GM13976 (cell line): Measurements from ENCODE around the gene PSMC3.

Source experiments
- DNase-seq: peaks from one replicate; pipeline ENCODE4 v3.0.0; 2012; ENCODE audit warnings: low spot score
- CTCF ChIP-seq: IDR thresholded peaks from 2 replicates; pipeline ENCODE4 v1.5.1; 2012; ENCODE audit warnings: borderline replicate concordance, mild to moderate bottlenecking; ENCODE audit not compliant: insufficient read depth; ENCODE audit errors: extremely low read depth, missing control alignments, control extremely low read depth
- in situ Hi-C: fragments of 300-500 bp; cut with MboI; formaldehyde crosslinking; loops from one replicate; pipeline ENCODE4 v1.12.0; 2022; ENCODE audit warnings: low sequenced_read_pairs, mixed read lengths, inconsistent platforms; ENCODE audit not compliant: unreplicated experiment

The PSMC3 gene

GRCh38 chr11:47395223-47396048 lies 30.8 kb downstream of the PSMC3 start:
- in situ Hi-C loops, result no loop called here
- no peak for TF ChIP-seq CTCF
- no peak for DNase-seq

DNA sequence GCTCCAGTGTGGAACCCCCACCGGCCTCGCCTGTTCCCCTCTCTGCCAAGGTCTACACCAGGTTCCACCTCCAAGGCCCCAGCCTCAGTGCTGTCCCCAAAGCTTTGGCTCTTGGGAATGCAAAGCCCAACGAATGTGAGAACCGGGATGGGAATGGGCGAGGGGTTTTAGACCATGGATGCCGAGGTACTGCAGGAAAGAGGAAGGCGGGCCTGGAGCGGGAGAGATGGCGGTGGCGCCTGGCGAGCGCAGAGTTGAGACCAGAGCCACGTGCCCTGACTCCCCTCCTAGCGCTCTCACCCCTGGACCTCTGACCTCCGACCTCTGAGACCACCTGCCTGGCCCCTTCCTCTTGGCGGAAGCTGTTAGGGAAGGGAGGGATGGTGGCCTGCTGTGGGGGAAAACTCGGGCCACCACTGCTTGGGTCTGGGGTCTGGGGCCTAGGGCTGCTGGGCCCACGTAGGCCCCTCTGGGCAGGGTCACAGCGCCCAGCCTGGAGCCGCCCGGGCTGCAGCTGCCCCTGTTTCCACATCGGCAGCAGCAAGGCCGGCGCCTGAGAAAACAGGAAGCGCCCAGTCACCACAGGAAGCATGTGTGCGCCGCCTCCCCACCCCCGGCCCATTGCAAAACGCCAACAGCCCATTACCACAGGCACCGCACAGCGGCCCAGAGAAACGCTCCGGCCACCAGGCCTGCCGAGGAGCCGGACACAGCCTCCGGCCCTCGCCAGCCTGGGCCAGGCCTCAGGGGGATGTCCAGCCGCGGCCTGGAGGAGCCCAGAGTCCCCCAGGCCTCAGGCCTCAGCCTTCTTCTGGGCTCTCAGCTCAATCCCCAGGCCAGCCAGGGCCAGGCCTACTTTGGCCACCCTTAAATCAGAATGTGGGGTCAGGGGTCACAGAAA lies 31.7 kb downstream of the PSMC3 start:
- DNase-seq, result peak; percentile 91
- in situ Hi-C loops, result no loop called here
- TF ChIP-seq CTCF, result no peak

DNA sequence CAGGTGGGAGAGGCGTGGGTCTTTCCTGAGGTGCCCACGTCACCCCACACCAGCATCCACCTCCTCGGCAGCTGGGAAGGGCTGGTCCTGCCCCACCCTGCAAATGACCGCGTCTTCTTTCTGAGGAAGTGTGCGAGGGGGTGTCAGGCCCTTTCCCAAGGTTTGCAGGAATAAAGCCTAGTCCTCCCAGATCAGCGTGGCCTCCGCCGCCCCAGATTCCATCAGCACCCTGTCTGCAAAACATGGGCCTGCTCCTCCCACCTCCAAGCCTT lies 32.3 kb downstream of the PSMC3 start:
- in situ Hi-C loops, result no loop called here
- DNase-seq, result no peak
- no peak for TF ChIP-seq CTCF

DNA sequence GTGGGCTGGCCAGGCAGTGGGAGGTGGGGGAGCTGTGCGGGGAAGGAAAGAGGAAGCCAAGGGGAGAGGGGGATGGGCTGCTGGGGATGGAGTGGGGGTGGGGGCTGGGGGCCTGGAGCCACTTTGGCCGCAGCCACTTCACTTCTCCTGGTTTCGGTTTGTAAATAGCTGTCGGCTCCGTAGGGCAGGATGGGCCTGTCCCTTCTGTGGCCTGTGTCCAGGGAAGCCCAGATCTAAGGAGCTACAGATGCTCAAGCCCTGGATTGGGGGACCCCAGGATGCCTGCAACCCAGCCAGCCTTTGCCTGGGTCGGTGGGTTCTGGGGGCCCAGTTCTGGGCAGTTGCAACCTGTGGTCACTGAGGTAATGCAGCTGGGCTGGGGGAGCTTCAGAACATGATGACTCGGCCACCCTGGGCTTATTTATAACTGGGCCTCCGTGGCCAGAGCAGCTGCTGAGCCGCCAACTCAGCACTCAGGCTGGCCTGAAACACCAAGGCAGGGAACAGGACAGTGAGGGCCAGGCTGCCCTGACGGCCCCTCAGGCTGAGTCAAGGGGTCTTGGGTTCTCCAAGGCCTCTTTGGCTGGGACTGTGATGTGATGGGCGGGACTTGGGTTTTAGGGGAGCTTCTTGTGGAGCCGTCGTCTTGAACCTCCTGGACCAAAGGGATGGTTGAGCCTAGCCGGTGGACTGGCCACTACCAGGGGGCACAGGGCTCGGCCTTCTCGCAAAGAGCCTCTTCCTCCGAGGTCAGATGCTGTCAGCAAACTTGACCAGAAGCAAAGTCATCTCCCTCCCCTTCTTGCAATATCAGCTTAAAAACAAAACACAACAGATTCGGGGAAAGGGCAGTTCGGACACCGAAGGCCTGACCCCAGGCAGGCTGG lies 32.8 kb downstream of the PSMC3 start:
- peak; percentile 75 for DNase-seq
- no peak for TF ChIP-seq CTCF

GRCh38 chr11:47392546-47393162 lies 33.6 kb downstream of the PSMC3 start:
- in situ Hi-C loops, result no loop called here
- TF ChIP-seq CTCF, result no peak
- DNase-seq, result no peak

More for the DNA sequence above, 32.8 kb downstream of the PSMC3 start:
- in situ Hi-C loops, result no loop called here

- no peak for DNase-seq
- no peak for TF ChIP-seq CTCF
- in situ Hi-C loops, result no loop called here
Measured at GRCh38 chr11:47391711-47392432, 34.4 kb downstream of the PSMC3 start.
